Stimulated activated CD4-positive, alpha-beta T cell treated with anti-CD3 and anti-CD28 coated beads, Interleukin-15, amount 100 ng/mL, for 48 hours (primary cell): ENCODE data around the gene DYNLL1.
"Not testable (repeated sequence)": the region's sequence is repeated elsewhere in the genome, so short reads cannot be mapped to it uniquely, and the experiment has no call there.

ENCODE experiments used
- DNase-seq, 2 donors: peaks; one replicate each; pipeline ENCODE4 v3.0.0-alpha.2; 2020; ENCODE audit warnings: low read depth in 2 of 2

DYNLL1 gene

GRCh38 chr12:120495731-120496412 lies at the start of gene DYNLL1:
TSS of gene DYNLL1 (plus strand) at chr12:120496113. CDS start at chr12:120496422, 309 bp downstream.
- peak; percentile 93 to 97 for DNase-seq

GRCh38 chr12:120446844-120447178 lies 49.1 kb upstream of the DYNLL1 start:
- DNase-seq = not testable (repeated sequence)

GRCh38 chr12:120447992-120448391 lies 47.9 kb upstream of the DYNLL1 start:
- no peak for DNase-seq

GRCh38 chr12:120452524-120452923 lies 43.4 kb upstream of the DYNLL1 start:
- not testable (repeated sequence) for DNase-seq

GRCh38 chr12:120453060-120453750 lies 42.7 kb upstream of the DYNLL1 start:
- no peak for DNase-seq

- no peak for DNase-seq
Measured at GRCh38 chr12:120453977-120454376, 41.9 kb upstream of the DYNLL1 start.

- no peak for DNase-seq
Measured at GRCh38 chr12:120455302-120455701, 40.6 kb upstream of the DYNLL1 start.

GRCh38 chr12:120457133-120457532 lies 38.8 kb upstream of the DYNLL1 start:
- no peak for DNase-seq

- no peak for DNase-seq
Measured at GRCh38 chr12:120460157-120460556, 35.8 kb upstream of the DYNLL1 start.

- no peak for DNase-seq
Measured at GRCh38 chr12:120462099-120462640, 33.7 kb upstream of the DYNLL1 start.

GRCh38 chr12:120463712-120464111 lies 32.2 kb upstream of the DYNLL1 start:
- no peak for DNase-seq

GRCh38 chr12:120465756-120466155 lies 30.2 kb upstream of the DYNLL1 start:
- no peak for DNase-seq

GRCh38 chr12:120466560-120467315 lies 29.2 kb upstream of the DYNLL1 start:
- no peak for DNase-seq

GRCh38 chr12:120467439-120467838 lies 28.5 kb upstream of the DYNLL1 start:
- DNase-seq = no peak

GRCh38 chr12:120468325-120468820 lies 27.5 kb upstream of the DYNLL1 start:
- no peak for DNase-seq

GRCh38 chr12:120468821-120469449 lies 27.0 kb upstream of the DYNLL1 start:
- no peak for DNase-seq

GRCh38 chr12:120469450-120470149 lies 26.3 kb upstream of the DYNLL1 start, which contains the start of gene SRSF9:
TSS of gene SRSF9 (minus strand) at chr12:120469748. CDS start at chr12:120469609, 139 bp downstream.
- peak; percentile 93 to 95 for DNase-seq

GRCh38 chr12:120470150-120470784 lies 25.6 kb upstream of the DYNLL1 start:
- DNase-seq = no peak

- no peak for DNase-seq
Measured at GRCh38 chr12:120472521-120472920, 23.4 kb upstream of the DYNLL1 start.

- DNase-seq = no peak
Measured at GRCh38 chr12:120473807-120474615, 21.9 kb upstream of the DYNLL1 start.
